GF-D8 (cell line): Measurements from ENCODE around the gene EPS8L3.
"Not testable (repeated sequence)": the region's sequence is repeated elsewhere in the genome, so short reads cannot be mapped to it uniquely, and the experiment has no call there.

Experiments used
- DNase-seq: peaks from one replicate; lab custom pipeline; 2025; lab: John Stamatoyannopoulos, UW

EPS8L3 gene

GRCh38 chr1:109764561-109765482 is 1.1 kb upstream of the EPS8L3 start:
- DNase-seq, result no peak

GRCh38 chr1:109762821-109763645 is 690 bp downstream of the EPS8L3 start:
- DNase-seq, result no peak

- no peak for DNase-seq
Observed at GRCh38 chr1:109762039-109762585, 1.6 kb downstream of the EPS8L3 start.

- no peak for DNase-seq
Observed at GRCh38 chr1:109761227-109762038, 2.3 kb downstream of the EPS8L3 start.

GRCh38 chr1:109760581-109761226 is 3.0 kb downstream of the EPS8L3 start:
- no peak for DNase-seq

GRCh38 chr1:109759513-109760334 is 4.0 kb downstream of the EPS8L3 start:
- DNase-seq, result no peak

- DNase-seq, result no peak
Observed at GRCh38 chr1:109757936-109758786, 5.6 kb downstream of the EPS8L3 start.

GRCh38 chr1:109756848-109757521 is 6.7 kb downstream of the EPS8L3 start:
- DNase-seq, result no peak

- not testable (repeated sequence) for DNase-seq
Observed at GRCh38 chr1:109756325-109756724, 7.4 kb downstream of the EPS8L3 start.

- DNase-seq, result no peak
Observed at GRCh38 chr1:109754738-109755137, 9.0 kb downstream of the EPS8L3 start.

GRCh38 chr1:109751531-109752260 is 12.0 kb downstream of the EPS8L3 start:
- DNase-seq, result no peak

GRCh38 chr1:109750920-109751319 is 12.8 kb downstream of the EPS8L3 start:
- DNase-seq, result no peak

- no peak for DNase-seq
Observed at GRCh38 chr1:109750241-109750882, 13.4 kb downstream of the EPS8L3 start.

- DNase-seq, result no peak
Observed at GRCh38 chr1:109749221-109749620, 14.5 kb downstream of the EPS8L3 start.

GRCh38 chr1:109748311-109748710 is 15.4 kb downstream of the EPS8L3 start:
- DNase-seq, result not testable (repeated sequence)

GRCh38 chr1:109740615-109741373 is 22.9 kb downstream of the EPS8L3 start, which contains the start of gene GSTM3:
GSTM3 (minus strand) TSS chr1:109741038; CDS start chr1:109740287, 751 bp downstream.
- DNase-seq, result no peak
